ENCODE data around the gene MNX1. TPM values are rescaled to one million over a fixed set of nuclear protein-coding genes. Genes with fewer than 3 reads are reported as not detected.

The MNX1 gene
- total and polyA plus RNA-seq, 10 of the 15 experiments (the other 5 are each of a cell fraction or from before 2014, with no cell fraction given): 0.22 to 2.7 (median 1.3) TPM; not detected in 1

GRCh38 chr7:157047148-157047547 is 36.7 kb upstream of the MNX1 start:
- ATAC-seq (no peak), FAIRE-seq (no peak), DNase-seq (ENCODE audit: low read depth, low spot score) (no peak)
- no peaks in the 10 kb centered on the region for H3K4me1 ChIP-seq (ENCODE audit: control insufficient read depth, insufficient read depth, low read length)
- POLR2A ChIA-PET: no interaction called here
- H3K4me3 ChIP-seq: no peak overlapping the region
- no peaks in the 10 kb centered on the region for H3K36me3 ChIP-seq (ENCODE audit: control insufficient read depth in 2 of 2, insufficient read depth in 2 of 2, low read length in 1 of 2)
- no peak overlapping the region for H2AFZ ChIP-seq (ENCODE audit: control insufficient read depth, low read depth, low read length)
- in situ Hi-C loops (cut with MboI): no loop called here
- SMC1A ChIA-PET (ENCODE audit: uncharacterized antibody, unreplicated experiment): no interaction called here
- BruUV-seq (replicated peaks): no TSS peak
- RAD21 ChIA-PET (ENCODE audit: unreplicated experiment): no interaction called here
- intact Hi-C loops (cut with micrococcal nuclease; ENCODE audit: unreplicated experiment): no loop called here
- H3K4me2 ChIP-seq (ENCODE audit: control insufficient read depth, insufficient read depth): no peak overlapping the region
- no peaks in the 10 kb centered on the region; a peak in 2 of 4 replicates for H3K27me3 ChIP-seq (replicated peaks in 1 of 2; ENCODE audit: control insufficient read depth in 2 of 2, insufficient read depth in 2 of 2, low read length in 1 of 2)
- WGBS (ENCODE audit: insufficient coverage, insufficient replicate concordance, low lambda C conversion rate, missing lambda C conversion rate): 32% methylated on average over 6 of the region's 6 CpGs
- H4K20me1 ChIP-seq (ENCODE audit: control insufficient read depth, insufficient read depth): no peaks in the 10 kb centered on the region
- H3K9me3 ChIP-seq (replicated peaks; ENCODE audit: control insufficient read depth, insufficient read depth, low read length): no peaks in the 10 kb centered on the region
- no peaks in the 10 kb centered on the region for H3K79me2 ChIP-seq (ENCODE audit: control insufficient read depth, insufficient read depth, low read length)
- CTCF ChIA-PET: no interaction called here
- H3K9ac ChIP-seq (ENCODE audit: control insufficient read depth, insufficient read depth, low read length): no peak overlapping the region
- H3K27ac ChIP-seq (ENCODE audit: control insufficient read depth, insufficient read depth): no peak overlapping the region
- TF ChIP-seq CHD2 (IDR thresholded peaks at IDR 0.05; ENCODE audit: borderline replicate concordance, low read depth, low read length): no peak
- TF ChIP-seq ZNF217 (IDR thresholded peaks at IDR 0.05): no peak
- no peak for TF ChIP-seq HDGF (IDR thresholded peaks at IDR 0.05)
- no peak for TF ChIP-seq EZH2 (IDR thresholded peaks at IDR 0.05; ENCODE audit: borderline replicate concordance, control insufficient read depth, low read depth, low read length)
- TF ChIP-seq, protein P1, sequence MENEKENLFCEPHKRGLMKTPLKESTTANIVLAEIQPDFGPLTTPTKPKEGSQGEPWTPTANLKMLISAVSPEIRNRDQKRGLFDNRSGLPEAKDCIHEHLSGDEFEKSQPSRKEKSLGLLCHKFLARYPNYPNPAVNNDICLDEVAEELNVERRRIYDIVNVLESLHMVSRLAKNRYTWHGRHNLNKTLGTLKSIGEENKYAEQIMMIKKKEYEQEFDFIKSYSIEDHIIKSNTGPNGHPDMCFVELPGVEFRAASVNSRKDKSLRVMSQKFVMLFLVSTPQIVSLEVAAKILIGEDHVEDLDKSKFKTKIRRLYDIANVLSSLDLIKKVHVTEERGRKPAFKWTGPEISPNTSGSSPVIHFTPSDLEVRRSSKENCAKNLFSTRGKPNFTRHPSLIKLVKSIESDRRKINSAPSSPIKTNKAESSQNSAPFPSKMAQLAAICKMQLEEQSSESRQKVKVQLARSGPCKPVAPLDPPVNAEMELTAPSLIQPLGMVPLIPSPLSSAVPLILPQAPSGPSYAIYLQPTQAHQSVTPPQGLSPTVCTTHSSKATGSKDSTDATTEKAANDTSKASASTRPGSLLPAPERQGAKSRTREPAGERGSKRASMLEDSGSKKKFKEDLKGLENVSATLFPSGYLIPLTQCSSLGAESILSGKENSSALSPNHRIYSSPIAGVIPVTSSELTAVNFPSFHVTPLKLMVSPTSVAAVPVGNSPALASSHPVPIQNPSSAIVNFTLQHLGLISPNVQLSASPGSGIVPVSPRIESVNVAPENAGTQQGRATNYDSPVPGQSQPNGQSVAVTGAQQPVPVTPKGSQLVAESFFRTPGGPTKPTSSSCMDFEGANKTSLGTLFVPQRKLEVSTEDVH (IDR thresholded peaks at IDR 0.05; ENCODE audit: low read depth, partially characterized antibody): no peak
- TF ChIP-seq, protein P2, sequence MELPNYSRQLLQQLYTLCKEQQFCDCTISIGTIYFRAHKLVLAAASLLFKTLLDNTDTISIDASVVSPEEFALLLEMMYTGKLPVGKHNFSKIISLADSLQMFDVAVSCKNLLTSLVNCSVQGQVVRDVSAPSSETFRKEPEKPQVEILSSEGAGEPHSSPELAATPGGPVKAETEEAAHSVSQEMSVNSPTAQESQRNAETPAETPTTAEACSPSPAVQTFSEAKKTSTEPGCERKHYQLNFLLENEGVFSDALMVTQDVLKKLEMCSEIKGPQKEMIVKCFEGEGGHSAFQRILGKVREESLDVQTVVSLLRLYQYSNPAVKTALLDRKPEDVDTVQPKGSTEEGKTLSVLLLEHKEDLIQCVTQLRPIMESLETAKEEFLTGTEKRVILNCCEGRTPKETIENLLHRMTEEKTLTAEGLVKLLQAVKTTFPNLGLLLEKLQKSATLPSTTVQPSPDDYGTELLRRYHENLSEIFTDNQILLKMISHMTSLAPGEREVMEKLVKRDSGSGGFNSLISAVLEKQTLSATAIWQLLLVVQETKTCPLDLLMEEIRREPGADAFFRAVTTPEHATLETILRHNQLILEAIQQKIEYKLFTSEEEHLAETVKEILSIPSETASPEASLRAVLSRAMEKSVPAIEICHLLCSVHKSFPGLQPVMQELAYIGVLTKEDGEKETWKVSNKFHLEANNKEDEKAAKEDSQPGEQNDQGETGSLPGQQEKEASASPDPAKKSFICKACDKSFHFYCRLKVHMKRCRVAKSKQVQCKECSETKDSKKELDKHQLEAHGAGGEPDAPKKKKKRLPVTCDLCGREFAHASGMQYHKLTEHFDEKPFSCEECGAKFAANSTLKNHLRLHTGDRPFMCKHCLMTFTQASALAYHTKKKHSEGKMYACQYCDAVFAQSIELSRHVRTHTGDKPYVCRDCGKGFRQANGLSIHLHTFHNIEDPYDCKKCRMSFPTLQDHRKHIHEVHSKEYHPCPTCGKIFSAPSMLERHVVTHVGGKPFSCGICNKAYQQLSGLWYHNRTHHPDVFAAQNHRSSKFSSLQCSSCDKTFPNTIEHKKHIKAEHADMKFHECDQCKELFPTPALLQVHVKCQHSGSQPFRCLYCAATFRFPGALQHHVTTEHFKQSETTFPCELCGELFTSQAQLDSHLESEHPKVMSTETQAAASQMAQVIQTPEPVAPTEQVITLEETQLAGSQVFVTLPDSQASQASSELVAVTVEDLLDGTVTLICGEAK (IDR thresholded peaks at IDR 0.05; ENCODE audit: borderline replicate concordance): no peak
- no peak for TF ChIP-seq MTA3 (IDR thresholded peaks at IDR 0.05; ENCODE audit: borderline replicate concordance, low read length)
- TF ChIP-seq KAT2A (conservative IDR thresholded peaks at IDR 0.05; ENCODE audit: control insufficient read depth, low read depth, low read length): no peak
- no peak for TF ChIP-seq IKZF2 (IDR thresholded peaks at IDR 0.05)
- no peak for TF ChIP-seq BRCA1 (IDR thresholded peaks at IDR 0.05; ENCODE audit: low read depth, low read length)
- TF ChIP-seq, protein P3, sequence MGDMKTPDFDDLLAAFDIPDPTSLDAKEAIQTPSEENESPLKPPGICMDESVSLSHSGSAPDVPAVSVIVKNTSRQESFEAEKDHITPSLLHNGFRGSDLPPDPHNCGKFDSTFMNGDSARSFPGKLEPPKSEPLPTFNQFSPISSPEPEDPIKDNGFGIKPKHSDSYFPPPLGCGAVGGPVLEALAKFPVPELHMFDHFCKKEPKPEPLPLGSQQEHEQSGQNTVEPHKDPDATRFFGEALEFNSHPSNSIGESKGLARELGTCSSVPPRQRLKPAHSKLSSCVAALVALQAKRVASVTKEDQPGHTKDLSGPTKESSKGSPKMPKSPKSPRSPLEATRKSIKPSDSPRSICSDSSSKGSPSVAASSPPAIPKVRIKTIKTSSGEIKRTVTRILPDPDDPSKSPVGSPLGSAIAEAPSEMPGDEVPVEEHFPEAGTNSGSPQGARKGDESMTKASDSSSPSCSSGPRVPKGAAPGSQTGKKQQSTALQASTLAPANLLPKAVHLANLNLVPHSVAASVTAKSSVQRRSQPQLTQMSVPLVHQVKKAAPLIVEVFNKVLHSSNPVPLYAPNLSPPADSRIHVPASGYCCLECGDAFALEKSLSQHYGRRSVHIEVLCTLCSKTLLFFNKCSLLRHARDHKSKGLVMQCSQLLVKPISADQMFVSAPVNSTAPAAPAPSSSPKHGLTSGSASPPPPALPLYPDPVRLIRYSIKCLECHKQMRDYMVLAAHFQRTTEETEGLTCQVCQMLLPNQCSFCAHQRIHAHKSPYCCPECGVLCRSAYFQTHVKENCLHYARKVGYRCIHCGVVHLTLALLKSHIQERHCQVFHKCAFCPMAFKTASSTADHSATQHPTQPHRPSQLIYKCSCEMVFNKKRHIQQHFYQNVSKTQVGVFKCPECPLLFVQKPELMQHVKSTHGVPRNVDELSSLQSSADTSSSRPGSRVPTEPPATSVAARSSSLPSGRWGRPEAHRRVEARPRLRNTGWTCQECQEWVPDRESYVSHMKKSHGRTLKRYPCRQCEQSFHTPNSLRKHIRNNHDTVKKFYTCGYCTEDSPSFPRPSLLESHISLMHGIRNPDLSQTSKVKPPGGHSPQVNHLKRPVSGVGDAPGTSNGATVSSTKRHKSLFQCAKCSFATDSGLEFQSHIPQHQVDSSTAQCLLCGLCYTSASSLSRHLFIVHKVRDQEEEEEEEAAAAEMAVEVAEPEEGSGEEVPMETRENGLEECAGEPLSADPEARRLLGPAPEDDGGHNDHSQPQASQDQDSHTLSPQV (IDR thresholded peaks at IDR 0.05): no peak
- no peak for TF ChIP-seq NFXL1 (IDR thresholded peaks at IDR 0.05; ENCODE audit: borderline replicate concordance)
